ENCODE results near the gene CUL9.

The CUL9 gene

DNA sequence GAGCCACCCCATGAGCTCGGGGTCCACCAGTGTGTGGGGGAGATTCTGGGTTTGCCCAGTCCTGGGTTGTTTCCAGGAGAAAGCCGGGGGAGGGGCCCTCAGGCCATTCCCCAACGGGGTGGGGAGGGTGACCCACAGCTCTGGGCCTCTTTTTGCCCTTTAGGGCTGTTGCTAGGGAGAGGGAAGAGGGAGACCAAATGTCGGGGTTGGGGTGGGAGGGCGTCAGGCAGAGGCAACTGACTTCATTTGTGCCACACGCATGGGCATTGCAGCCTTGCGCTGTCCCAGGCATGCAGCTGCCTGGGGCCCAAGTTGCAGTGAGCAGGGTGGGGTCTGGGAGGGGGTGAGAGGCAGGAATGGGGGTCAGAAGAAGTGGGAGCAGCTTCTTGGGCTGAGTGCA is 1.9 kb upstream of the CUL9 start:
- no peak for TF ChIP-seq EZH2 (IDR thresholded peaks at IDR 0.05; ENCODE audit: borderline replicate concordance, low read length)
- no peak for TF ChIP-seq CTCF (IDR thresholded peaks at IDR 0.05; ENCODE audit: low read length)
- H3K36me3 ChIP-seq (ENCODE audit: insufficient read depth, low read length): peaks cover 44% of the 10 kb centered on the region
- H3K79me2 ChIP-seq (ENCODE audit: insufficient read depth, low read length): no peaks in the 10 kb centered on the region; the same call in 1 of the 2 replicates
- H3K4me3 ChIP-seq (ENCODE audit: low read depth, low read length, poor library complexity, severe bottlenecking): no peak overlapping the region
- H3K9ac ChIP-seq (ENCODE audit: low read length): no peak overlapping the region
- no peaks in the 10 kb centered on the region; the same call in 1 of the 2 replicates for H3F3A ChIP-seq (ENCODE audit: insufficient read depth, low read length)
- H4K20me1 ChIP-seq (ENCODE audit: insufficient read depth, low read length): no peaks in the 10 kb centered on the region
- no peaks in the 10 kb centered on the region for H3K27me3 ChIP-seq (ENCODE audit: insufficient read depth, low read length)
- no peak overlapping the region for H3K27ac ChIP-seq (ENCODE audit: low read depth, low read length, poor library complexity, severe bottlenecking)
- no peak overlapping the region for H2AFZ ChIP-seq (ENCODE audit: low read length)
- peaks cover 27% of the 10 kb centered on the region for H3K4me1 ChIP-seq (ENCODE audit: insufficient read depth, low read length, severe bottlenecking)
- H3K9me2 ChIP-seq (ENCODE audit: low read depth, low read length): no peaks in the 10 kb centered on the region
- no peaks in the 10 kb centered on the region for H3K9me3 ChIP-seq (ENCODE audit: low read length)
- no peak overlapping the region for H3K4me2 ChIP-seq (ENCODE audit: low read length)

GRCh38 chr6:43180985-43181384 is 1.0 kb upstream of the CUL9 start:
- no peaks in the 10 kb centered on the region for H3K79me2 ChIP-seq (ENCODE audit: insufficient read depth, low read length)
- H3K27ac ChIP-seq (ENCODE audit: low read depth, low read length, poor library complexity, severe bottlenecking): peak overlapping the region; percentile 56
- peaks cover 26% of the 10 kb centered on the region for H3K4me1 ChIP-seq (ENCODE audit: insufficient read depth, low read length, severe bottlenecking)
- H4K20me1 ChIP-seq (ENCODE audit: insufficient read depth, low read length): no peaks in the 10 kb centered on the region
- no peaks in the 10 kb centered on the region for H3K9me3 ChIP-seq (ENCODE audit: low read length)
- H3F3A ChIP-seq (ENCODE audit: insufficient read depth, low read length): no peaks in the 10 kb centered on the region; the same call in 1 of the 2 replicates
- H3K36me3 ChIP-seq (ENCODE audit: insufficient read depth, low read length): peaks cover 44% of the 10 kb centered on the region
- H3K4me2 ChIP-seq (ENCODE audit: low read length): peak overlapping the region; percentile 65
- H3K4me3 ChIP-seq (ENCODE audit: low read depth, low read length, poor library complexity, severe bottlenecking): peak overlapping the region; percentile 81
- no peak for TF ChIP-seq CTCF (IDR thresholded peaks at IDR 0.05; ENCODE audit: low read length)
- TF ChIP-seq EZH2 (IDR thresholded peaks at IDR 0.05; ENCODE audit: borderline replicate concordance, low read length): no peak
- no peaks in the 10 kb centered on the region for H3K9me2 ChIP-seq (ENCODE audit: low read depth, low read length)
- H3K27me3 ChIP-seq (ENCODE audit: insufficient read depth, low read length): no peaks in the 10 kb centered on the region
- H2AFZ ChIP-seq (ENCODE audit: low read length): no peak overlapping the region
- H3K9ac ChIP-seq (ENCODE audit: low read length): peak overlapping the region; percentile 82; the same call in 1 of the 2 replicates

- H3K9me2 ChIP-seq (ENCODE audit: low read depth, low read length): no peaks in the 10 kb centered on the region
- no peaks in the 10 kb centered on the region; the same call in 1 of the 2 replicates for H3F3A ChIP-seq (ENCODE audit: insufficient read depth, low read length)
- no peaks in the 10 kb centered on the region for H3K9me3 ChIP-seq (ENCODE audit: low read length)
- H3K79me2 ChIP-seq (ENCODE audit: insufficient read depth, low read length): no peaks in the 10 kb centered on the region
- H2AFZ ChIP-seq (ENCODE audit: low read length): no peak overlapping the region
- peak overlapping the region; percentile 65 for H3K4me2 ChIP-seq (ENCODE audit: low read length)
- H3K4me3 ChIP-seq (ENCODE audit: low read depth, low read length, poor library complexity, severe bottlenecking): peak overlapping the region; percentile 81
- H3K9ac ChIP-seq (ENCODE audit: low read length): peak overlapping the region; percentile 82
- H3K36me3 ChIP-seq (ENCODE audit: insufficient read depth, low read length): peaks cover 44% of the 10 kb centered on the region
- no peaks in the 10 kb centered on the region for H3K27me3 ChIP-seq (ENCODE audit: insufficient read depth, low read length)
- H3K4me1 ChIP-seq (ENCODE audit: insufficient read depth, low read length, severe bottlenecking): peaks cover 26% of the 10 kb centered on the region
- no peaks in the 10 kb centered on the region for H4K20me1 ChIP-seq (ENCODE audit: insufficient read depth, low read length)
- H3K27ac ChIP-seq (ENCODE audit: low read depth, low read length, poor library complexity, severe bottlenecking): peak overlapping the region; percentile 56
- no peak; the same call in 1 of the 2 replicates for TF ChIP-seq CTCF (IDR thresholded peaks at IDR 0.05; ENCODE audit: low read length)
- no peak for TF ChIP-seq EZH2 (IDR thresholded peaks at IDR 0.05; ENCODE audit: borderline replicate concordance, low read length)
These were observed 415 bp upstream of the CUL9 start for GRCh38 chr6:43181621-43181941.
